Osteoblast (primary cell): ENCODE measurements around the gene SPATA6L. TPM values are rescaled to one million over a fixed set of nuclear protein-coding genes. Genes with fewer than 3 reads are reported as not detected.

Source experiments
- DNase-seq: peaks from one replicate; pipeline ENCODE4 v3.0.0; 2011; ENCODE audit warnings: low spot score, mixed read lengths; ENCODE audit not compliant: insufficient read length; ENCODE audit errors: missing footprints
- H2AFZ ChIP-seq: 2 replicates; pipeline ENCODE4 v1.6.0; 2011; ENCODE audit warnings: mild to moderate bottlenecking, low read length
- H3K27ac ChIP-seq: 2 replicates; pipeline ENCODE4 v1.5.1; 2011; ENCODE audit warnings: mild to moderate bottlenecking, low read depth, low read length, moderate library complexity
- H3K27me3 ChIP-seq: 2 replicates; pipeline ENCODE4 v1.6.0; 2012; ENCODE audit warnings: mild to moderate bottlenecking, control low read depth, inconsistent platforms, low read length, moderate library complexity; ENCODE audit not compliant: insufficient read depth
- H3K36me3 ChIP-seq: 2 replicates; pipeline ENCODE4 v1.5.1; 2011; ENCODE audit warnings: mild to moderate bottlenecking, low read length, control low read depth, moderate library complexity; ENCODE audit not compliant: insufficient read depth
- H3K4me1 ChIP-seq: 2 replicates; pipeline ENCODE4 v1.5.1; 2011; ENCODE audit warnings: mild to moderate bottlenecking, low read length, control low read depth, moderate library complexity; ENCODE audit not compliant: insufficient read depth
- H3K4me2 ChIP-seq: 2 replicates; pipeline ENCODE4 v1.6.0; 2011; ENCODE audit warnings: mild to moderate bottlenecking, low read length; ENCODE audit not compliant: insufficient read depth
- H3K4me3 ChIP-seq: fragments of 200-600 bp; sonication (generic); 3 replicates; pipeline ENCODE4 v1.5.1; 2012; ENCODE audit warnings: mild to moderate bottlenecking, low read length, inconsistent platforms; ENCODE audit not compliant: insufficient read depth
- H3K79me2 ChIP-seq: 2 replicates; pipeline ENCODE4 v1.6.0; 2012; ENCODE audit warnings: mild to moderate bottlenecking, low read length, control low read depth, inconsistent platforms; ENCODE audit not compliant: insufficient read depth
- H3K9me3 ChIP-seq: 2 replicates; pipeline ENCODE4 v1.5.1; 2011; ENCODE audit warnings: low read depth, low read length, control low read depth
- H4K20me1 ChIP-seq: 2 replicates; pipeline ENCODE4 v1.6.0; 2012; ENCODE audit warnings: mild to moderate bottlenecking, low read length, control low read depth; ENCODE audit not compliant: insufficient read depth
- total RNA-seq: library from RNA; depleted of rRNA; stranded (reverse); fragments of >200 nt; gene quantifications from 2 replicates; pipeline ENCODE4 v1.2.3, GENCODE V29; 2012
- TF ChIP-seq, protein P1 (sequence below): IDR thresholded peaks from 2 replicates; pipeline ENCODE4 v1.5.1; 2011; ENCODE audit warnings: mild to moderate bottlenecking, low read depth, low read length, moderate library complexity; ENCODE audit errors: extremely low read depth

Gene SPATA6L
- total RNA-seq, 1 donor: 0.72 TPM

DNA sequence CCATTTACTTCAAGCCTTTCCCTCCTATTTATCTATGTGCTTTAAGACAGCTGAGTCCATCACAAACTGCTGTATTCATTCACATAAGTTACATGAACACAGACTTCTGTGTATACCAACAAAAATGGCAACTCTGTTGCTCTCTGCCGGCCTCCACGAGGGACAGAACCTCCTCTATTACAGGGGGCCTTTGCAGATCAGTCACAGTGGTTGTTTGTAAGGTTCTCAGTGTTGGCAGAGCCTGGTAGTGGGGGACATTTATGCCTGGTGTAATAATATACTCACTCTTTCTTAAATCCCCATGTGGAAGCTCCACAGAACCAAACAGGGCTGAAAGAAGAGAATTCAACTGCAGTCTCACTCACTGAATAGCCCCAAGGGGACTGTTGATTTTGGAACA, 99.5 kb downstream of the SPATA6L start:
- no peaks in the 10 kb centered on the region for H4K20me1 ChIP-seq
- no peaks in the 10 kb centered on the region for H3K79me2 ChIP-seq
- no peaks in the 10 kb centered on the region for H3K27me3 ChIP-seq
- no peak overlapping the region for H3K27ac ChIP-seq
- no peak overlapping the region for H3K4me3 ChIP-seq
- H3K9me3 ChIP-seq: no peaks in the 10 kb centered on the region
- no peak overlapping the region for H2AFZ ChIP-seq
- no peak for DNase-seq
- TF ChIP-seq, protein P1, sequence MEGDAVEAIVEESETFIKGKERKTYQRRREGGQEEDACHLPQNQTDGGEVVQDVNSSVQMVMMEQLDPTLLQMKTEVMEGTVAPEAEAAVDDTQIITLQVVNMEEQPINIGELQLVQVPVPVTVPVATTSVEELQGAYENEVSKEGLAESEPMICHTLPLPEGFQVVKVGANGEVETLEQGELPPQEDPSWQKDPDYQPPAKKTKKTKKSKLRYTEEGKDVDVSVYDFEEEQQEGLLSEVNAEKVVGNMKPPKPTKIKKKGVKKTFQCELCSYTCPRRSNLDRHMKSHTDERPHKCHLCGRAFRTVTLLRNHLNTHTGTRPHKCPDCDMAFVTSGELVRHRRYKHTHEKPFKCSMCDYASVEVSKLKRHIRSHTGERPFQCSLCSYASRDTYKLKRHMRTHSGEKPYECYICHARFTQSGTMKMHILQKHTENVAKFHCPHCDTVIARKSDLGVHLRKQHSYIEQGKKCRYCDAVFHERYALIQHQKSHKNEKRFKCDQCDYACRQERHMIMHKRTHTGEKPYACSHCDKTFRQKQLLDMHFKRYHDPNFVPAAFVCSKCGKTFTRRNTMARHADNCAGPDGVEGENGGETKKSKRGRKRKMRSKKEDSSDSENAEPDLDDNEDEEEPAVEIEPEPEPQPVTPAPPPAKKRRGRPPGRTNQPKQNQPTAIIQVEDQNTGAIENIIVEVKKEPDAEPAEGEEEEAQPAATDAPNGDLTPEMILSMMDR: no peak
- H3K4me2 ChIP-seq: no peak overlapping the region
- peaks cover 9% of the 10 kb centered on the region for H3K4me1 ChIP-seq
- H3K36me3 ChIP-seq: no peaks in the 10 kb centered on the region

GRCh38 chr9:4563105-4563504, 103.2 kb downstream of the SPATA6L start:
- Histone ChIP-seq H3K27me3 (no peaks in the 10 kb centered on the region), H3K4me2 (no peak overlapping the region), H3K4me3 (no peak overlapping the region), H2AFZ (no peak overlapping the region), H3K36me3 (no peaks in the 10 kb centered on the region), H3K79me2 (no peaks in the 10 kb centered on the region), H4K20me1 (no peaks in the 10 kb centered on the region), H3K9me3 (no peaks in the 10 kb centered on the region), H3K27ac (no peak overlapping the region), H3K4me1 (no peaks in the 10 kb centered on the region)
- DNase-seq: no peak
- TF ChIP-seq, protein P1: no peak

DNA sequence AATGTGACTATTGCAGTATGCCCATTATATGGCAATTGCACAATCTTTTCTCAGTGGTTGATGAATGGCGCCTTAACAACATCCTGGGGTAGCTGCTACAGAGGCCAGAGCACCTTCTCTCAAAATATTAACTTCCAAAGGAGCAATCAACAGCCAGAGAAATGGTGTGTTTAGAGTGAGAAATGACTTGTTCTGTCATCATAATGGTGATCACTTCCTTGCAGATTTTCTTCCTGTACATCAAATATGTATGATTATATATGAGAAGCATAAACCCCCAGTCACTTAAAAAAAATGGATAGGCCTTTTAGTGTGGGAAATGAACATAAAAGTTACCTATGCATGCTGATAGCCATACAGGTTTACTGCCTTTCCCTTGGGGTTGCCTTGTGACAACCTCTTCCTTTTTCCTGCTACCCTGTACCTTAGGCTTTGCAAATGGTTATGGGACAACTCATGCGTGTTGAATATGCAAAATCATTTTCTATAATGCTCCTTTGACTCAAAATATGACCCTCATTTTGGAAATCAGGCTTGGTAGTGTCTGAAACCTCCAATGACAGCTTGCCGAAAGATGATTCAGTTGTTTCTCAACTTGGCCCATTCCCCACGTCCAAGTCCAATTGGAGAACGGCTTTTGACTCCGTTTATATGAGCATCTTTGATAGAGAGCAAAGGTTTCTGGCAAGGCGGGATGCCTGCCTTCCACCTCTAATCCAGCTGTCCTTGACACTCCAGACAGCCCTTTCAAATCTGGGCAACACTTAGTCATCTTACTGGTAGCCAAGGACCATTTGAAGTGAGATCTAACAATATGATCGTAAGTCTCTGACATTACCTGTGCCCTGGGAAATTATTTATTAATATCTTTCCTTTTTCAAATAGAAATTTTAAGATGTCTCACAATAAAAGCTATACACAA, 106.8 kb downstream of the SPATA6L start:
- no peak overlapping the region for H3K4me2 ChIP-seq
- no peaks in the 10 kb centered on the region for H3K27me3 ChIP-seq
- H3K9me3 ChIP-seq: no peaks in the 10 kb centered on the region
- peaks cover 9% of the 10 kb centered on the region for H3K4me1 ChIP-seq
- H3K27ac ChIP-seq: no peak overlapping the region
- DNase-seq: no peak
- no peaks in the 10 kb centered on the region for H3K79me2 ChIP-seq
- TF ChIP-seq, protein P1: no peak
- H3K36me3 ChIP-seq: no peaks in the 10 kb centered on the region
- H4K20me1 ChIP-seq: peaks cover 3% of the 10 kb centered on the region
- H2AFZ ChIP-seq: no peak overlapping the region
- H3K4me3 ChIP-seq: no peak overlapping the region

DNA sequence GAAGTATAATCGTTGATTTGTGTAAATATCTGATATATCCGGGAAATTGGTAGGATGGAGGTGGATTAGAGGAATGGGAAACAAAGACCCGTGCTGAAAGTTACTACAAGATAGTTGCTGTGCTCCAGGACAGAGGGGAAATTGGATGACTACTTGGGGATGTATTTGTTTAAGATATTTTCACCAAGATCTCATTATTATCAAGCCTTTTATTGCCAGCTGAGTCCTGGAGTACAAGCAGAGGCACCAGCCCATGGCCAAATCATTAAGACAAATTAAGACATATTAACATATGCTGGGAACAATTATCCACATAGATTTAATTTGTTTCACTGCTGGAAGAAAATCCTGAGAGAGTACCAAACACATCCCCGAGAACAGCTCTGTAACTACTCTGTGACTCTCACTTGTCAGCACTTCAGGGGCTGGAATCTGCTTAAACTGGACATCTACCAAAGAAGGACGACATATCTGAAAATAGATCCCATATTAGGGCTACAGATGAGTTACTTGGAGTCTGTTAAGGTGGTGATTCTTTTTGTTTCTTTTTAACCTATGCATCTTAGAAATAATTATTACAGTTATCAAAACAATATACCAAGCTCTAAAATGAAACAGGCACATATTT, 107.8 kb downstream of the SPATA6L start:
- Histone ChIP-seq H3K4me2 (no peak overlapping the region), H3K27me3 (no peaks in the 10 kb centered on the region), H3K4me1 (peaks cover 12% of the 10 kb centered on the region), H3K27ac (no peak overlapping the region), H3K79me2 (no peaks in the 10 kb centered on the region), H3K9me3 (no peaks in the 10 kb centered on the region), H2AFZ (no peak overlapping the region), H3K36me3 (no peaks in the 10 kb centered on the region), H3K4me3 (no peak overlapping the region), H4K20me1 (peaks cover 3% of the 10 kb centered on the region)
- DNase-seq: no peak
- TF ChIP-seq, protein P1: no peak
